Aorta (tissue), 5 donors: ENCODE data around the gene SCN2A. TPM values are rescaled to one million over a fixed set of nuclear protein-coding genes. Genes with fewer than 3 reads are reported as not detected.

Experiments used
- ATAC-seq: fragments of 200-7000 bp; cut with Tn5 transposase; one replicate; pipeline ENCODE4 v1.9.1; 2022; ENCODE audit warnings: moderate library complexity; ENCODE audit not compliant: low FRiP score
- DNase-seq, 2 donors: peaks; one replicate each; pipeline ENCODE4 v3.0.0-alpha.2; 2020
- H3K27ac ChIP-seq, 2 donors: one replicate each; pipeline ENCODE4 v1.5.1; 2013; ENCODE audit warnings: low read length in 2 of 2, mild to moderate bottlenecking in 2 of 2, moderate library complexity in 2 of 2, control low read depth in 1 of 2, inconsistent platforms in 1 of 2, low read depth in 1 of 2
- H3K27me3 ChIP-seq, 2 donors: one replicate each; pipeline ENCODE4 v1.6.1; 2013; ENCODE audit warnings: control low read depth in 1 of 2, low read length in 1 of 2, mild to moderate bottlenecking in 1 of 2, moderate library complexity in 1 of 2; ENCODE audit not compliant: insufficient read depth in 2 of 2, control insufficient read depth in 1 of 2
- H3K36me3 ChIP-seq, 2 donors: one replicate each; pipeline ENCODE4 v1.6.1; 2013; ENCODE audit warnings: control low read depth in 1 of 2, low read length in 1 of 2, mild to moderate bottlenecking in 1 of 2; ENCODE audit not compliant: insufficient read depth in 2 of 2, control insufficient read depth in 1 of 2
- H3K4me1 ChIP-seq, 2 donors: one replicate each; pipeline ENCODE4 v1.6.1; 2013; ENCODE audit warnings: low read length in 2 of 2, control low read depth in 1 of 2, mild to moderate bottlenecking in 1 of 2, moderate library complexity in 1 of 2; ENCODE audit not compliant: insufficient read depth in 2 of 2, control insufficient read depth in 1 of 2
- H3K4me3 ChIP-seq, 2 donors: one replicate each; pipeline ENCODE4 v1.5.1; 2013; ENCODE audit warnings: low read length in 2 of 2, control low read depth in 1 of 2, mild to moderate bottlenecking in 1 of 2
- H3K9me3 ChIP-seq: one replicate; pipeline ENCODE4 v1.6.1; 2013; ENCODE audit warnings: mild to moderate bottlenecking, low read length; ENCODE audit not compliant: control insufficient read depth
- WGBS, 2 donors: extraction: QIAGEN DNeasy Blood & Tissue Kit; methylation state at CpG; one replicate each; pipeline ENCODE4 v1.1.7; 2013; 5-methylcytosine and 5-hydroxymethylcytosine counted together
- intact Hi-C, 2 donors: fragments of 100-400 bp; cut with DNase I; formaldehyde crosslinking; loops; one replicate each; pipeline versions ENCODE4 v1.14.2 to v1.15.0; 2022
- polyA plus RNA-seq, 2 donors: library from polyadenylated mRNA; stranded (reverse); fragments of 200-250 nt; gene quantifications; one replicate each; pipeline ENCODE4 v1.2.3, GENCODE V29; 2013
- total RNA-seq, 2 donors: library from RNA; stranded (reverse); fragmentation: NEBNext Ultra II Directional; extraction: Animal tissue kit (Norgen Biotek cat#: 25700); gene quantifications; one replicate each; pipeline ENCODE4 v1.2.1, GENCODE V29; 2021
- donor health status: healthy with polysubstance abuse.
- donor health status: Bipolar disorder and iron deficiency.
- donor health status: DM: no; HTN: no; CAD: no.
- donor health status: DM: no; HTN: no; CAD: no.
- donor health status: DM: yes; HTN: yes; CAD: no.

Gene SCN2A
- total and polyA plus RNA-seq, 4 donors = 0.15 to 0.81 (median 0.63) TPM; not detected in 1

DNA sequence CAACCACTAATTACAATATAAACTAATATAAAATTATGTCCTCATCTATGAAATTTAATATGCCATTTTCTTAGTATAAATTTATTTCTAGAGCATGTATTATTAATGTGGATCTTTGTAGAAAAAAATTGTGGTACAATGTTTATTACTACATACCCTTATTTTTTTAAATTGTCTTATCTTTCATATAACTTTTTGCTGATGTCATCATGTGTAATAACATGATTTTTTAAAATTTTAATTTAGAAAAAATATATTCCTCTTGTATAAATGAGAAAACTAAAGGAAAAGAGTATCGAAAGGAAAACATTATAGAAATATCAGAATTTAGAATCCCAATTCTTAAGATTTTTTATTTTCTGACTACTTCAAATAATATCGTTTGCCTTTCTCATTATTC lies 49.9 kb downstream of the SCN2A start:
- Histone ChIP-seq H3K4me3 (no peak overlapping the region), H3K27ac (no peak overlapping the region), H3K36me3 (no peaks in the 10 kb centered on the region), H3K4me1 (no peaks in the 10 kb centered on the region), H3K27me3 (no peaks in the 10 kb centered on the region), H3K9me3 (peaks cover 3% of the 10 kb centered on the region)
- 80 to 84% methylated on average over 2 of the region's 2 CpGs for WGBS, 2 donors
- no peak for ATAC-seq
- DNase-seq = no peak
- intact Hi-C loops = no loop called here

DNA sequence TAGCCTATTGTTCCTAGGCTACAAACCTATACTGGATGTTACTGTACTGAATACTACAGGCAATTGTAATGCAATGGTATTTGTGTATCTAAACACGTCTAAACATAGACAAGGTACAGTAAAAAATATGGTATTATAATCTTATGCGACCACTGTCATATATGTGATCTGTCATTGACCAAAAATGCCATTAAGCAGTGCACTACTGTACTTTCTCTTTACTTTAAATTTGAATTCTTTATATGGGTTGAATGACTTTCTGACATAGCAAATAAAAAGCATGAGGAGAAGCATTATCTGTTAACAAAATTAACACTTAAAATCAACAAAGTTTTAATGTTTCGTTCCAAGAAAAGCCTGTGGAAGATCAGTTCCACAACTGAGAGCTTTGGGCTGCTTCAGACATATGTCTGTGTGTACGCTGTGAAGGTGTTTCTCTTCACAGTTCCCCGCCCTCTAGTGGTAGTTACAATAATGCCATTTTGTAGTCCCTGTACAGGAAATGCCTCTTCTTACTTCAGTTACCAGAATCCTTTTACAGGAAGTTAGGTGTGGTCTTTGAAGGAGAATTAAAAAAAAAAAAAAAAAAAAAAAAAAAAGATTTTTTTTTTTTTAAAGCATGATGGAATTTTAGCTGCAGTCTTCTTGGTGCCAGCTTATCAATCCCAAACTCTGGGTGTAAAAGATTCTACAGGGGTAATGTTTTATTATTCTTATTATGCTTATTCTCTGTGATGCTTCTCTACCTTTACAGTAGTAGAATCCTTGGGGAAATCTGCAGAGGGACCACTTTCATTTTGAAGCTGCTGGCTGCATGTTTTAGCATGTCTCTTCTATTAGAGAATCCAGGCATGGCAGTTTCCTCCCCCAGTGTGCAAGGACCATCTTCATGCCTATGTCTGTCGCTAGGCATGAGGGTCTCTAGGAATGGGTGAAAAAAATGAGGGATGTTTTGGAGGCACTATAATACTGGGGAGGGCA lies 54.5 kb downstream of the SCN2A start:
- H3K9me3 ChIP-seq = no peaks in the 10 kb centered on the region
- no peaks in the 10 kb centered on the region for H3K27me3 ChIP-seq
- no peak overlapping the region for H3K27ac ChIP-seq
- intact Hi-C loops = loop anchor here (5.0 kb wide), 3 partner anchors 51 to 296 kb away; no protein-coding TSS in a partner anchor
- ATAC-seq (peak; percentile 92), DNase-seq (no peak)
- 19 to 24% methylated on average over 6 of the region's 6 CpGs for WGBS, 2 donors
- H3K4me3 ChIP-seq = no peak overlapping the region
- H3K36me3 ChIP-seq = no peaks in the 10 kb centered on the region
- no peaks in the 10 kb centered on the region for H3K4me1 ChIP-seq

DNA sequence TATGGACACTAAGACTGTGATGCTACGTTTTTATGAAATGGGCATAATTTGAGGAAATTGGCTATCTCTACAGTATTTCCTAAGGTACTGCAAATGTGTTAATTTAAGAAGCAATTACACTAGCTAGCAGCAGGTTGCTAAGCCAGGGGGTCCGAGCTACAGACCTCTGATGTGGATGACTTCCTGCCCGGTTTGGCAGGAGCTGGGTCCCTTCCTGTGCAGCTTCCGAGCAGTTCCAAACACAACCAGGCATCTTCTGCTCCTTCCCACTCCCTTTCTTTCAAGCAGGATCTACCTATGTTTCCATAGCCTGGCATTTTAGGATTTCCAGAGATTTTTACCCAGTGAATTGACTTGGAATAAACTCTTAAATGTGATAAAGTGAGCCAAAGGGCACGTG lies 55.7 kb downstream of the SCN2A start:
- intact Hi-C loops = loop anchor here (5.0 kb wide), 3 partner anchors 53 to 298 kb away; no protein-coding TSS in a partner anchor
- Histone ChIP-seq H3K27ac (no peak overlapping the region), H3K36me3 (no peaks in the 10 kb centered on the region), H3K9me3 (no peaks in the 10 kb centered on the region), H3K4me1 (no peaks in the 10 kb centered on the region), H3K4me3 (no peak overlapping the region), H3K27me3 (no peaks in the 10 kb centered on the region)
- DNase-seq (no peak), ATAC-seq (no peak)
- WGBS, 2 donors = 50 to 53% methylated on average over 5 of the region's 5 CpGs

DNA sequence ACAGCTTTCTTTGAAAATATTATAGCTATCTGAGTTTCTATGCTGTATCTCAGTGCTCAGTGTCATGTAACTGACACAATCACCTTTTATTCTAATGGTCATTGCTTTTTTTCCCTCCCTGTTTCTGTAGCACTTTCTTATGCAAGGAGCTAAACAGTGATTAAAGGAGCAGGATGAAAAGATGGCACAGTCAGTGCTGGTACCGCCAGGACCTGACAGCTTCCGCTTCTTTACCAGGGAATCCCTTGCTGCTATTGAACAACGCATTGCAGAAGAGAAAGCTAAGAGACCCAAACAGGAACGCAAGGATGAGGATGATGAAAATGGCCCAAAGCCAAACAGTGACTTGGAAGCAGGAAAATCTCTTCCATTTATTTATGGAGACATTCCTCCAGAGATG lies 56.4 kb downstream of the SCN2A start:
- DNase-seq (no peak), ATAC-seq (no peak)
- H3K4me3 ChIP-seq = no peak overlapping the region
- H3K27me3 ChIP-seq = no peaks in the 10 kb centered on the region
- no peaks in the 10 kb centered on the region for H3K36me3 ChIP-seq
- no peaks in the 10 kb centered on the region for H3K4me1 ChIP-seq
- intact Hi-C loops = no loop called here
- 91 to 92% methylated on average over 4 of the region's 4 CpGs for WGBS, 2 donors
- H3K27ac ChIP-seq = no peak overlapping the region
- H3K9me3 ChIP-seq = no peaks in the 10 kb centered on the region

DNA sequence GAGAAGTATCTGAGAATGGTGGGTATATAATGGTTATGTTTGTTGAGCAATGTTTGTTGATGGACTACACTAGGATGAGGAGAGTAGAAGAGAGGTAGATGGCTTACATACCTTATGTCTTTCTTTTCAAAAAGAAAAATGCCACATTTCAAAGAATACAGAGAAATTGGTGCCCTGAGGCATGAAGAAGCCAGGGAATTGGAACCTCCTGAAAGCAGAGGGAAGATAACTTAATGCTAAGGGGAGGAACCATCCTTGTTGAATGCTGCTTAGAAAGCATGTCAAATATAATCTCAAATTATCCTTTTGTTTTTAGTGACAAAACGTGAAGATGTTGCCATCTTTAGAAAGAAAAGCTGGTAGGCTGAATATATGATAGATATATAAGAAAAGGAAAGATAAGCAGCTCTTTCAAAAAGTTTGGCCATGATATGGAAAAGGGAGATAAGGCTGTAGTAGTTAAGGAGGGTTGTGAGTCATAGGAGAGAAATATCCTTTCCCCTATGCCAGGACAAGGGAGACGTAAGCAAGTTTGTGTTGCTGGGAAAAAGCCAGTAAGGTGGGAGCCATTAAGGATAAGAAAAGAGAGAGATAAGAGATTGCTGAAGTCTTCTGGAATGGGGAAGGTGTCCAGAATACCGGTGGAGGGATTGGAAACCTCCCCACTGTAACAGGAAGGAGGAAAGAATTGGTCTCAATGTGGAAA lies 66.3 kb downstream of the SCN2A start:
- H3K9me3 ChIP-seq = no peaks in the 10 kb centered on the region
- ATAC-seq = no peak
- no peaks in the 10 kb centered on the region for H3K4me1 ChIP-seq
- 9 to 11% methylated on average over 3 of the region's 3 CpGs for WGBS, 2 donors
- no peak overlapping the region for H3K27ac ChIP-seq
- no peaks in the 10 kb centered on the region for H3K36me3 ChIP-seq
- DNase-seq = no peak
- intact Hi-C loops = no loop called here
- no peaks in the 10 kb centered on the region for H3K27me3 ChIP-seq
- no peak overlapping the region for H3K4me3 ChIP-seq

DNA sequence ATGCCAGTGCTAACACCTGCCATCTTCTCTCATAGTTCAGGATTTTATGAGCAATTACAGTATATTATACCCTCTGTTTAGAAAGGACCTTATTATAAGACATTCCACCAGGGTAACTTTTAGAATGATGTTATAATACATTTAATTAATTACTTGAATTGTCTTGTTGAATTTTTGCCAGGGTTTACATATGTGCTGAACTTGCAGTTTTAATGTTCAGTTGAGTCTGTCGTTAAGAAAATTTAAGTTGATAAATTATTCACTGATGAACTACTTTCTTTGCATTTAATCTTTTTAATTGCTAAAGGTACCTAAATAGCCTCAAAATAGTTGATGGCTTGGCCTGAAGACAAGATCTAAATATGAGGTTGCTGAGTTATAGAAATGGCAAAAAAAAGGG lies 68.1 kb downstream of the SCN2A start:
- no peaks in the 10 kb centered on the region for H3K9me3 ChIP-seq
- H3K27me3 ChIP-seq = no peaks in the 10 kb centered on the region
- ATAC-seq (no peak), DNase-seq (no peak)
- intact Hi-C loops = no loop called here
- no peaks in the 10 kb centered on the region for H3K4me1 ChIP-seq
- WGBS, 2 donors = 94 to 96% methylated on average over 1 of the region's 1 CpG
- no peak overlapping the region for H3K27ac ChIP-seq
- no peaks in the 10 kb centered on the region for H3K36me3 ChIP-seq
- H3K4me3 ChIP-seq = no peak overlapping the region

DNA sequence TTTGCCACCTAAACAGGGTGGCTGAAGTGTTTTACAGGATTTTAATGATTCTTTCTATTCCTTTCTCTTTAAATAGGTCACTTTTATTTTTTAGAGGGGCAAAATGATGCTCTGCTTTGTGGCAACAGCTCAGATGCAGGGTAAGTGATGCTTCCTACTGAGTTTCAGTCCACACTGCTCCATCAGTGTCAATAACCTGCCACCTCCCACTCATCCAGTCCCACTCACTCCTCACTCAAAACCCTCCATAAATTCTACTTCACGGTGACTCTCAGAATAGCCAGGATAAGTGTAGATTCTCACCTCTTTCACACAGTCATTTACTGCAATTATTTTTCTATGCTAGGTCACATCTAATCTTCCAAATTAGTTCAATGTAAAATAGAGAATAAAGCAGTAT lies 72.7 kb downstream of the SCN2A start:
- ATAC-seq (no peak), DNase-seq (no peak)
- H3K4me3 ChIP-seq = no peak overlapping the region
- H3K27me3 ChIP-seq = peaks cover 0 to 2% of the 10 kb centered on the region in 2 donors
- H3K9me3 ChIP-seq = no peaks in the 10 kb centered on the region
- WGBS, 2 donors = 50 to 64% methylated on average over 1 of the region's 1 CpG
- no peaks in the 10 kb centered on the region for H3K36me3 ChIP-seq
- no peaks in the 10 kb centered on the region for H3K4me1 ChIP-seq
- no peak overlapping the region for H3K27ac ChIP-seq
- intact Hi-C loops = no loop called here

DNA sequence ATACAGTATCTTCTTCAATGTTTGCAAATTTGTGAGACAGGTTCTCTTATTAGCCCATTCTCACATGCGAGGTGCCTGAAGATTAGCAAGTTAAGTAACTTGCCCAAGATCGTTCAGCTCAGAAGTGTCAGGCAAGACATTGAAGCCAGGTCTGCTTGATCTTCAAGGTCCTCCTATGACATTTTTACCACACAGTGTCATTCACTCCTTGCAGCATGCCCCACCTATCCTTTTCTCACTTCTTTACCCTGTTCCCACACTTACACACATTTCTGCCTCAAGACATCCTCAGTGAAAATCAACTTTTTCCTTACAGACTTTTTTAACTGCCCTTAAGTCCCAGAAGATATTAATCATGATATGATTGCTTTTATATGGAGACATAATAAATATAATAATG lies 73.8 kb downstream of the SCN2A start:
- ATAC-seq (no peak), DNase-seq (no peak)
- intact Hi-C loops = no loop called here
- no peak overlapping the region for H3K4me3 ChIP-seq
- H3K4me1 ChIP-seq = no peaks in the 10 kb centered on the region
- H3K36me3 ChIP-seq = no peaks in the 10 kb centered on the region
- H3K9me3 ChIP-seq = no peaks in the 10 kb centered on the region
- no peak overlapping the region for H3K27ac ChIP-seq
- H3K27me3 ChIP-seq = peaks cover 0 to 2% of the 10 kb centered on the region in 2 donors
- WGBS, 2 donors = 86 to 92% methylated on average over 2 of the region's 2 CpGs
